GM18502 (cell line): Measurements from ENCODE around the gene ZMIZ1.

Source experiments
- ATAC-seq: cut with Tn5 transposase; IDR thresholded peaks from one replicate; pipeline ENCODE4 v1.9.1; 2021; ENCODE audit warnings: mild to moderate bottlenecking; ENCODE audit not compliant: unreplicated experiment, poor library complexity

ZMIZ1 gene

DNA sequence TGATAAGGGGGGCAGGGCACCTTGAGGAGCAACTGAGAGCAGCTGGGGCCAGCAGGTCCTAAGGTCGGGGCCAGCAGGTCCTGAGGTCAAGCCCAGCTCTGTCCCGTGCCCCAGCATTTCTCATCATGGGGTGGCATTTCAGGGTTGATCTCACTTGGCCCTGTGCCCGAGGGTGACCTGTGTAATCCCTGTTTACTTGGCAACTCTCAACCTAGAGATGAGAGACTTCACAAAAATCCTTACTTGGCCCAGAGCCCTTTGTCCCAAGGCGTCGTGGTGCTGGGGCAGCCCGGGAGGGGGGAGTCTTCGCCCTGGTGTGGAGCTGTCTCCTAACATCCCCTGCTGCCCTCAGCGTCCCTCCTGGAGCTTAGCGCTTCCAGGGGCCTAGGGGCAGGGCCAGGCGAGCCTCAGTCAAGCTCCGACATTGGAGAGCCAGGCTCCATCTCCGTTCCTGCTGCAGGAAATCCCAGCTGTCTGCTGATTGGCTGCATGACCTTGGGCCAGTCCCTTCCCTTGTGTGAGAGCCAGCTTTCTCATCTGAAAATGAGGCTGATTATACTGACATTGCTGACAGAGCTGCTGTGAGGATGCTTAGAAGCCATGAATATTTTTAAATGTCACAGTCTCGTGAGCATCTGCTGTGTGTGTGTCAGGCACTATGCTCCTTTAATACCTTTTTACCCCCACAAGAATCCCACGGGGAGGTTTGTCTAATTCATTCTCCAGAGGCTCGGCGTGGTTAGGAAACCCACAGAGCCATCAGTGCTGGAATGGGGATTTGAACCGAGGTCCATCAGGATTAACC lies 94.3 kb downstream of the ZMIZ1 start:
- no peak for ATAC-seq

- ATAC-seq, result no peak
Measured at GRCh38 chr10:79163666-79163975, 94.9 kb downstream of the ZMIZ1 start.

DNA sequence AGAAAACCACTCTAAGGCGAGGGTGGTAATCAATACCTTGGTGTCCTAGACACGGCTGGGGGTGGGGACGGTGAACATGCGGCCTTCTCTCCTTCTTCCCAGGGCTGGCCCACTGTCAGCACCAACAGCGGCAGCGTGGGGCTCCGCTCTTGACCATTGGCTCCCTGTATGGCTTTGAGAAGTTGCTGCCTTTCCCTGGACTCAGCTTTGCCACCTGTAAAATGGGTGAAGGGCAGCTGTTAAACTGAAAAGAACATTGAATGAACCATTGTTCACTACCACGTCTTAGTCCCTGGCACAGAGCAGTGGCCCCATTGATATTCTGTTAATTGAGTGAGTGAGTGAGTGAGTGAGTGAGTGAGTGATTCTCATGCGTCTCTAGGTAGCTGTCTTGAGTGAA lies 95.3 kb downstream of the ZMIZ1 start:
- ATAC-seq, result no peak

DNA sequence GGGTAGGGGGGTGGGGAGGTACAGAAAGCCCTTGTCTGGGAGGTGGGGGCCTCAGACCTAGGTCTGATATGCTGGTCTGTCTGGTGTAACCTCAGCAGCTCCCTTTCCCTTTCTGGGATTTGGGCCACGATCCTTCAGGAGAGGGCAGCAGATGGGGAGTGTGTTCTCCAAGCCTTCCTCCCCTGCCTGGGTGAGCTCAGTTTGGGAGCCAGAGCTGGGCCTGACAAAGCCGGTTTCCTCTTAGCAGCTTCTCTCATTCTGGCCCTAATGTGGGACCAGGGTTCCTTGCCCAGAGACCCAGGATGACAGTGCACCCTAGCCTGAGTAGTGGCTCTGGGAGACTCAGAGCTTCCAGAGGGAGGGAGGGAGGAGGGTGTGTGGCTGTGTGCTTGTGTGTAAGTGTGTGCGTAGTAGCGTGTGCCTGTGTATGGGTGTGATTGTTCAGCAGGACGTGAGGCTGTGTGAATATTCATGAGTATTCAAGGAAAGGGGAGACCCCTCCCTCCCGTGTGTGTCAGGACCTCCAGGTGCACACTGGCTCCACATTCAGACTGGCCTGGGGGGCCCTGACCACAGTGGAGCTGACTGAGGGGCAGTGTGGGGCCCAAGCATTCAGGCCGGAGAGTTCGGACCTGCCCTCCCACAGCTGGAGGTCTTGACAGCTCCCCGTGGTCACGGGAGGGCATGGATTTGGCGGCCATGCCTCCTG lies 96.5 kb downstream of the ZMIZ1 start:
- ATAC-seq, result no peak

GRCh38 chr10:79166312-79166721 lies 97.6 kb downstream of the ZMIZ1 start:
- no peak for ATAC-seq

GRCh38 chr10:79166741-79167140 lies 98.0 kb downstream of the ZMIZ1 start:
- ATAC-seq, result no peak

DNA sequence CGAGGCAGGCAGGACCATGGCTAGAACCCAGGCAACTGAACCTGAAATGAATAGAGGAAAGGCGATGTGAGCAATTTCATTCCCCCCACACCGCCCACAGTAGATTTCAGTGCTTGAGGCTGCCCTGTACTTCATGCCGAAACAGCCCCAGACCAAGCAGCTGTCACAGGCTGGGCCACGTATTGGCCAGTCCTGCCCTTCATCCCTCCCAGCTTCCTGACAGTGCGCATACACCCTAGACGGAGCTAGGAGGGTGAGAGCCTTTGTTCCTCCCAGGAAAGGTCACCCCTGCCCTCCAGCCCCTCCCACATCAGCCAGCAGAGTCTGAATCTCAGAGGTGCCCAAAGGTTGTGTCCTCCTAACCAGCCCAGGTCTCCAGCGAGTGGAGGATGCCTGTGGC lies 98.8 kb downstream of the ZMIZ1 start:
- ATAC-seq, result no peak

- ATAC-seq, result no peak
Measured at GRCh38 chr10:79168210-79168609, 99.4 kb downstream of the ZMIZ1 start.

GRCh38 chr10:79170226-79170752 lies 101.5 kb downstream of the ZMIZ1 start:
- no peak for ATAC-seq

DNA sequence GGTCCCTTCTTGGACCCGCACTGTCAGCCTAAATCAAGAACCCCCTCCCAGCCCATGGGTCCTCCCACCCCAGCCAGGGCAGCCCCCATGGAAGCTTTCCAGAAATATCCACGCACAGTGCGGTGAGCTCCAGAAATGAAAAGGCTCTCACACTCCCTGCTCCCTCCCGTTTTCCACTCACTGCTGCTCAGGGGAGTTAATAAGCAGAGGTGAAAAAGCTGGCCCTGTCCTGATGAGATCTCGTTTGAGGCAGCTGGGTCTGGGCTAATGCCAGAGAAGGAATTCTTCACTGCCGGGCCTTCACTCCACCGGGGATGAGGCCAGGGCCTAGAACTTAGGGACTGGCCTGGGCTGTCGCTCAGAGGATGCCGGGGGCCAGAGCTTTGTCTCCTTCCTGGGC lies 102.2 kb downstream of the ZMIZ1 start:
- no peak for ATAC-seq

GRCh38 chr10:79171504-79171903 lies 102.7 kb downstream of the ZMIZ1 start:
- no peak for ATAC-seq

DNA sequence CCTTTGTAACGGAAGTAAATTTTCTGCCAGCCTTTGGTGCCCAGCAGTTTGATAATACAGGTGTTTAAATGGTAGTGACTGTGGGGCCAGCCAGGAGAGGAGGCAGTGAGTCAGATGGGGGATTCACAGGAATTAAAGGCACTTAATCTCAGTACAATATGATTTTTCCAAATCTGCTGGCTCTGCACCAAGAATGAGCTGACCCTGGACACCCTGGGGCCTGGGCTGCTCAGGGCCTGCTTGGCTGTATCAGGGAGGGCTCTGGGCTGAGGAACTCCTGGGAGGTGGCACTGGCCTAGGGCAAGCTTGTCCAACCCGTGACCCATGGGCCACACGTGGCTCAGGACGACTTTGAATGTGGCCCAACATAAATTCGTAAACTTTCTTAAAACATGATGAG lies 104.1 kb downstream of the ZMIZ1 start:
- ATAC-seq, result no peak

DNA sequence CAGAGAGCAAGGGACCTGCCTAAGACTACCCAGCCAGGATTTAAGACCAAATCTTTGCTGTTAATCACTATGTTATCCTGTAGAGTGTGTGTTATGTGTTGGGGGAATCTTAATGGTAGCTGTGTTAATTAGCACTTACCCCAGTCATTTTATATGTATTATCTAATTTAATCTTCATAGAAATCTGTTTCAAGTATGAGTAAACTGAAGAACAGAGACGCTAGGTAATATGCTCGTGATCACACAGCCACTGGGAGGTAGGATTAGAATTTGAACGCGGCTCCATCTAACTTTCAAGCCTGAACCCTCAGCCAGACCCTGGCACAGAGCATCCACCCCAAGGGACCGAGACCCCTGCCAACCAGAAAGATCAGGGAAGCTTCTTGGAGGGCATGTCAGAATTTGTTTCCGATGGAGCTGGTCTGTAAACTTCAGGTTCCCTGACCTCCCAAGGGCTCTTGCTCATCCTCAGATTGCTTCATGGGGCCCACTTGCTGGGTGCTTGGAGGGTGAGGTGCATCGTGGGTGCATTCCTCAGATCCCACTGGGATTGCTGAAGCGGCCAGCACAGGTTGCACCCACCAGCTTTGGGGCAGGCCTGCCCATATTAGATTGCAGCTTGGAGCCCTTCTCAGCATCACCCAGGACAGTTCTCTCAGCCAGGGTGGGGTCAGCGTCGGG lies 105.0 kb downstream of the ZMIZ1 start:
- no peak for ATAC-seq

DNA sequence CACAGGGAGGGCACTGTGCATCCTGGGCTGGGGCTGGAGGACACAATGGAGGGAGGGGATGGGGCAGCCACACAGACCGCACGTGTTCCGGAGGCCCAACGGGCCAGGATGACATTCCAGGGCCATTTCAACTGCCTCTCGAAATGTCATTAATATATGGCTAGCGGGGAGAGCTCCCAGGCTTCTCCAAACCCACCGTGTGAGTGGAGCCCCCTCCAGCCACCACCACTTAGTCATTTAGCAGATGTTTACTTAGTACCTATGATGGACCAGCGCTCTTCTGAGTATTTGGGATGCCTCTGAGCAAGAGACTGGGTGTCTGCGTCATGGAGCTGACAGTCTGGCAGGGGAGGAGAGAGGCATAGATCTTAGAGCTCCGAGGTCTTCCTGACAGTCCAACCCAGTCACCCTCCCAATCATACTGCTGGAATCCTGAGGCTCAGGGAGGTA lies 107.3 kb downstream of the ZMIZ1 start:
- ATAC-seq, result no peak

GRCh38 chr10:79176949-79177602 lies 108.3 kb downstream of the ZMIZ1 start:
- ATAC-seq, result no peak

- no peak for ATAC-seq
Measured at GRCh38 chr10:79178070-79178576, 109.4 kb downstream of the ZMIZ1 start.

DNA sequence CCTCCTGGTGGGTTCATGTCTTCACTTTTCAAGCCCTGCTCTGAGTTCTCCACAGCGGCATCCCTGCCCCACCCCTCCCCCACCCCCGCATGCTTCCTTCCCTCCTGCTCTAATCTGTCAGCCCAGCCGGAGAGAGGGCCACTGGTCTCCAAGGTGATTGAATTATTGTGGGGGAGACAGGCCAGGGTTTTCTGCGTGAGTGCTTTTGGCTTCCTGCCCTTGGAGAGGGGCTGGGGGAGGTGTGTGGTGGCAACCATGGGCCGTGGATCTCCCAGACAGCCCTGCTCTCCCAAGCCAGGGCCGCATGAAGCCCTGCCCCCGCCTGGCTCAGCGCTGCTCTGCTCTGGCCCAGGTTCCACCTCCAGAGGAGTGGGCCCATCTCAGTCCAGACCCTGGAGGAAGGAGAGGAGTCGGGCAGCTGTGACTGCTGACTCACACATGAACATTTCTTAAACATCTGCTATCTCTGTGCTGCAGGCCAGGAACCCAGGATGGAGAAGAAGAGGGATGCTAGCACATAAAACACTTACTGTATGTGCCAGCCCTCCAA lies 109.9 kb downstream of the ZMIZ1 start:
- ATAC-seq, result no peak

- no peak for ATAC-seq
Measured at GRCh38 chr10:79179164-79179956, 110.6 kb downstream of the ZMIZ1 start.

DNA sequence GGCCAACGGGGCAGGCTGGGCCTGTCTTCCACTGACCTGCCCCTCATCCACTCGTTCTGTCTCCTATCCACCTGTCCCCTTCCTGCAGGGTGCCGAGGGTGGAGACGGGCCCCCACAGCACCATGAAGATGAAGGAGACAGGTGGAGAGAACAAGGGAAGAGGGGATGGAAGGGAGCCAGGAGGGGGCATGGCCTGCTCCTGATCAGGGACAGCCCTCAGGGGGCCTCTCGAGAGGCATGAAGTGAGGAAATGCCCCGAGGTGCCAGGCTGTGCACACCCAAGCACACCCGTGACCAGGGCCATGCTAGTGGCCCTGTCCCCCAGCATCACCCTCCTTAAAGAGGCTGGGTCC lies 111.2 kb downstream of the ZMIZ1 start:
- no peak for ATAC-seq
